Activated T-cell treated with anti-CD3 and anti-CD28 coated beads, Interleukin-2, amount 50 U/mL, for 72 hours (primary cell): ENCODE results near the gene SLC4A5. TPM values are rescaled to one million over a fixed set of nuclear protein-coding genes. Genes with fewer than 3 reads are reported as not detected.
A peak's percentile ranks its signal among the peaks of the same experiment; 100 is the strongest.
"Not testable (repeated sequence)": the region's sequence is repeated elsewhere in the genome, so short reads cannot be mapped to it uniquely, and the experiment has no call there.

Experiments used
- ATAC-seq, 2 donors: fragments of 150-1000 bp; cut with Tn5 transposase; replicated peaks in 1 of 2; 2 replicates each; pipeline ENCODE4 v1.10.0; 2021; ENCODE audit warnings: moderate library complexity in 2 of 2, mild to moderate bottlenecking in 1 of 2
- DNase-seq, 2 donors: peaks; one replicate each; pipeline ENCODE4 v3.0.0; 2021 to 2022; ENCODE audit warnings: mixed read lengths in 1 of 2
- H3K27ac Mint-ChIP-seq: one replicate; pipeline ENCODE4 v1.8.0; 2022; ENCODE audit warnings: mild to moderate bottlenecking, moderate library complexity, mixed read lengths
- H3K27me3 Mint-ChIP-seq: one replicate; pipeline ENCODE4 v1.8.0; 2022; ENCODE audit warnings: low read depth, mixed read lengths
- H3K36me3 Mint-ChIP-seq, 2 donors: one replicate each; pipeline ENCODE4 v1.8.0; 2022; ENCODE audit warnings: mixed read lengths in 2 of 2, mild to moderate bottlenecking in 1 of 2; ENCODE audit not compliant: insufficient read depth in 2 of 2
- H3K4me1 Mint-ChIP-seq: one replicate; pipeline ENCODE4 v1.8.0; 2022; ENCODE audit warnings: low read depth, mixed read lengths
- H3K4me3 Mint-ChIP-seq, 2 donors: one replicate each; pipeline ENCODE4 v1.8.0; 2022; ENCODE audit warnings: mild to moderate bottlenecking in 2 of 2, mixed read lengths in 2 of 2, moderate library complexity in 2 of 2
- H3K9me3 Mint-ChIP-seq, 2 donors: one replicate each; pipeline ENCODE4 v1.8.0; 2022; ENCODE audit warnings: mixed read lengths in 2 of 2
- total RNA-seq, 2 donors: library from RNA; stranded (reverse); gene quantifications; one replicate each; pipeline ENCODE4 v1.2.3, GENCODE V29; 2022

Gene SLC4A5
- total RNA-seq, 2 donors from 2014 or later, result 4.4 to 6.5 TPM

GRCh38 chr2:74199871-74200305 lies 143.3 kb downstream of the SLC4A5 start:
- peak overlapping the region; percentile 98 to 99 for H3K4me3 Mint-ChIP-seq
- DNase-seq, result peak; percentile 43 to 45

DNA sequence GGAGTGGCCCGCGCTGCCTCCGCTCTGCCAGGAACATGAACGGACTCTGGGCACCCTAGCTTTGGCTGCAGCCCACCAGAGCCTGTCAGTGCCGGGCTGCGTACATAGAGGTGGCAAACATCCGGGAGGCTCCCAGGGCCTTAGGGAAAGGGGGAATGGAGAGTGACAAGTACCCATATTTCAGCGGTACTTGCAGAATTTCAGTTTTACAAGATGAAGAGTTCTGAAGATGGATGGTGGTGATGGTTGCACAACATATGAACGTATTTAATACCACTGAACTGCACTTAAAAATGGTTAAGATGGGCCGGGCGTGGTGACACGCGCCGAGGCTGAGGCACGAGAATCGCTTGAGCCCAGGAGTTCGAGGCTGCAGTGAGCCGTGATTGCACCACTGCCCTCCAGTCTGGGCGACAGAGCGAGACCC lies 143.9 kb downstream of the SLC4A5 start:
- Mint-ChIP-seq H3K27ac (peak overlapping the region; percentile 99), H3K36me3 (peaks cover 20 to 40% of the 10 kb centered on the region in 2 donors), H3K4me1 (peaks cover 65% of the 10 kb centered on the region), H3K27me3 (no peaks in the 10 kb centered on the region), H3K9me3 (no peaks in the 10 kb centered on the region), H3K4me3 (peak overlapping the region; percentile 98 to 99)
- ATAC-seq, result no peak
- DNase-seq, result peak in 1 of 2 donors; percentile 30

More at GRCh38 chr2:74199871-74200305, 143.3 kb downstream of the SLC4A5 start:
- no peak for ATAC-seq
- H3K27me3 Mint-ChIP-seq, result no peaks in the 10 kb centered on the region
- no peaks in the 10 kb centered on the region for H3K9me3 Mint-ChIP-seq
- H3K4me1 Mint-ChIP-seq, result peaks cover 71% of the 10 kb centered on the region
- H3K36me3 Mint-ChIP-seq, result peaks cover 24 to 46% of the 10 kb centered on the region in 2 donors
- peak overlapping the region; percentile 99 for H3K27ac Mint-ChIP-seq

DNA sequence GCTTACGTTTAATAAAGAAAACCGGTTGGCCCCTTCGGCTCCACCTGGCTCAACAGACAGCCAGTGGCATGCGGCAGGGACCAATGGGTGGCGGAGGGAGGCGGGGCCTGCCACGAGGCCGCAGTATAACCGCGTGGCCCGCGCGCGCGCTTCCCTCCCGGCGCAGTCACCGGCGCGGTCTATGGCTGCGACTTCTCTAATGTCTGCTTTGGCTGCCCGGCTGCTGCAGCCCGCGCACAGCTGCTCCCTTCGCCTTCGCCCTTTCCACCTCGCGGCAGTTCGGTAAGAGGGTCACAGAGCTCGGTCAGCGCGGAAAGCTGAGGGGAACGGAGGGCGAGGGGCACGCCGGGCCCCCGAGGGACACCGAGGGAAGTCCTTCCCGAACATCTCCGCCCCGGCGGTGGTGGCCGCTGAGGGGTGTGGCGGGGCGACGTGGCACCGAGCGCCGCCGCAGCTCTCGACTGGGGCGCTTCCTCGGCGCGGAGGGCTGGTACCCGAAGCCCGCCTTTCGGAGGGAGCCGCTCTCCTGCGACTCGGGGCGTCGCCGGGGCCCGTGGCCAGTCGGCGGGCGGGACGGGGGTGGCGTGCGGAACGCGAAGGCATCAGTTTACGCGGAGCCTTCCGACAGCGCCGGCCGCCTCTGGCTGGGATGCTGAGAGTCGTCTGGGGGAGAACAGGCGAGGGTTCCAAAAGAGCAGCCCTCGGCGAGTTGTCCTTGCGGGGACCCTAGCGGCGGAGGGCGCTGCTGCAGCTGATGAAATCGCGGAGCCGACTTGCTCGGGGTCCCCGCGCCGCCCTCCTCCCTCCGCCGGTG lies 144.5 kb downstream of the SLC4A5 start, which contains the start of gene MTHFD2:
MTHFD2 (plus strand) TSS at position 155 of the 814 bp plus-strand sequence; CDS start at position 182, 27 bp downstream.
- ATAC-seq (peak; percentile 89 to 90), DNase-seq (peak; percentile 95)
- Mint-ChIP-seq H3K36me3 (peaks cover 20 to 40% of the 10 kb centered on the region in 2 donors), H3K4me1 (peaks cover 59% of the 10 kb centered on the region), H3K9me3 (no peaks in the 10 kb centered on the region), H3K4me3 (peak within 1 kb of the TSS; percentile 98 to 99), H3K27ac (peak within 1 kb of the TSS; percentile 100), H3K27me3 (no peaks in the 10 kb centered on the region)

- no peaks in the 10 kb centered on the region for H3K9me3 Mint-ChIP-seq
- H3K27me3 Mint-ChIP-seq, result no peaks in the 10 kb centered on the region
- peak overlapping the region; percentile 98 to 99 for H3K4me3 Mint-ChIP-seq
- H3K4me1 Mint-ChIP-seq, result peaks cover 52% of the 10 kb centered on the region
- peaks cover 18 to 35% of the 10 kb centered on the region in 2 donors for H3K36me3 Mint-ChIP-seq
- peak overlapping the region; percentile 100 for H3K27ac Mint-ChIP-seq
- no peak for ATAC-seq
- no peak for DNase-seq
Measured at GRCh38 chr2:74198023-74198460, 145.2 kb downstream of the SLC4A5 start.

DNA sequence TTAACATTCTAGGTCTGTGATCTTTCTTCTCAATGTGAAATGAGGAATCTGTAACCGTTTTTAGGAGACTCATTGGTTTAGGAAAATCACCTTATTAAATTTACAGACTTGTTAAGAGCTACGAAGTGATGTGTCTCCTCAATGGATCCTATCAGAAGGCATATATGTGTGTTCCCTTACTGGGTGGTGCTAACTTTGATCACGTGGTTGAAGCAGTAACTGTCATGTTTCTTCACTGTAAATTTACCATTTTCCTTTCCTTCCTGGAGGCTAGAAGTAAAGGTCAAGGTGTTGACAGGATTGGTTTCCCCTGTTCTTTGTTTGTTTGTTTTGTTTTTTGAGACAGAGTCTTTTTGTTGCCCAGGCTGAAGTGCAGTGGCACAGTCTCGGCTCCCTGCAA lies 146.2 kb downstream of the SLC4A5 start:
- Mint-ChIP-seq H3K36me3 (peaks cover 18 to 29% of the 10 kb centered on the region in 2 donors), H3K4me3 (peak overlapping the region in 1 of 2 donors; percentile 43), H3K4me1 (peaks cover 44% of the 10 kb centered on the region), H3K9me3 (no peaks in the 10 kb centered on the region), H3K27me3 (no peaks in the 10 kb centered on the region), H3K27ac (no peak overlapping the region)
- no peak for ATAC-seq
- DNase-seq, result no peak

GRCh38 chr2:74194799-74195198 lies 148.4 kb downstream of the SLC4A5 start:
- H3K27me3 Mint-ChIP-seq, result peaks cover 6% of the 10 kb centered on the region
- no peak for DNase-seq
- no peaks in the 10 kb centered on the region for H3K9me3 Mint-ChIP-seq
- no peak for ATAC-seq
- H3K4me1 Mint-ChIP-seq, result peaks cover 26% of the 10 kb centered on the region
- H3K4me3 Mint-ChIP-seq, result no peak overlapping the region
- peaks cover 8 to 11% of the 10 kb centered on the region in 2 donors for H3K36me3 Mint-ChIP-seq
- no peak overlapping the region for H3K27ac Mint-ChIP-seq

GRCh38 chr2:74191596-74192380 lies 151.4 kb downstream of the SLC4A5 start:
- Mint-ChIP-seq H3K27me3 (peaks cover 6% of the 10 kb centered on the region), H3K9me3 (no peaks in the 10 kb centered on the region), H3K36me3 (no peaks in the 10 kb centered on the region), H3K4me3 (no peak overlapping the region), H3K4me1 (peaks cover 13% of the 10 kb centered on the region), H3K27ac (no peak overlapping the region)
- DNase-seq, result no peak
- no peak for ATAC-seq

DNA sequence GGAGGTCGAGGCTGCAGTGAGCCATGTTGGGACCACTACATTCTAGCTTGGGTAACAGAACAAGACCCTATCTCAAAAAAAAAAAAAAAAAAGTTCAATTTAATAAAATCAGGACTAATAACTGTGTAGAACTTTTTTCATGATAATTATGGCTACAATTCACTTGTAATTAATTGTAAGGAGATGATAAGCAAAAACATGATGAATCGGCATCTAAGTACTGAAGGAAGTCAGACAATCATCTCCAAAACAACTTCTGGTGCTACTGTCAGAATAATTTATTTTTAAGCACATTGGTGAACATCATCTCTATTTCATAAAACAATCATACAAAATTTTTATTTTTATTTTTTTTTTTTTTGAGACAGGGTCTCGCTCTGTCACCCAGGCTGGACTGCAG lies 154.5 kb downstream of the SLC4A5 start:
- Mint-ChIP-seq H3K4me1 (peaks cover 34% of the 10 kb centered on the region), H3K4me3 (no peak overlapping the region), H3K36me3 (peaks cover 0 to 2% of the 10 kb centered on the region in 2 donors), H3K27me3 (peaks cover 6% of the 10 kb centered on the region), H3K27ac (no peak overlapping the region), H3K9me3 (no peaks in the 10 kb centered on the region)
- no peak for ATAC-seq
- no peak for DNase-seq

DNA sequence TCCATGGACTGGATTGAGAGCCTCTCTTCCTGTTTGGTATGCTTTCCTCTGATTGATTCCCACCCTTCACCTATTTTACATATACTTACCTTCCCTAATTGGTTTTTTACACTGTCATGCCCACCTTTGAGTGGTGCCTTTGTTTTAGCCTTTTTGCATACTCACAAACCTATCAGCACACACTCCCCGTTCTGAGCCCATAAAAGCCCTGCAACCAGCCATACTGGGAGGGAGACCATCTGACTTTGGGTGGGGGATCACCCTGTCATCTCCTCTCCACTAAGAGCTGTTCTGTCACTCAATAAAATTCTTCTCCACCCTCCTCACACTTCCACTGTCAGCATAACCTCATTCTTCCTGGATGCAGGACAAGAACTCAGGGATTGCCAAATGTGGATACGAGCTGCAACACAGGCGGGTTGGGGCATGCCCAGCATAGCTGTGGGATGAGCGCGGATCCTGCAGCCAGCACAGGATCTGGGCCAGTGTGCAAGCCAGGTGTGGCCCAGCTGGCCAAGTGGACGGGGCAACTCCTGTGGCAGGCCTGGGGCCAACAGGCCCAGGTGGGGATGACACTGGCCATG lies 155.1 kb downstream of the SLC4A5 start:
- no peak overlapping the region for H3K4me3 Mint-ChIP-seq
- H3K36me3 Mint-ChIP-seq, result peaks cover 0 to 2% of the 10 kb centered on the region in 2 donors
- H3K27me3 Mint-ChIP-seq, result peaks cover 6% of the 10 kb centered on the region
- ATAC-seq (no peak), DNase-seq (no peak)
- no peak overlapping the region for H3K27ac Mint-ChIP-seq
- H3K9me3 Mint-ChIP-seq, result no peaks in the 10 kb centered on the region
- H3K4me1 Mint-ChIP-seq, result peaks cover 35% of the 10 kb centered on the region

GRCh38 chr2:74186706-74187105 lies 156.5 kb downstream of the SLC4A5 start:
- Mint-ChIP-seq H3K27ac (peak overlapping the region; percentile 29), H3K4me3 (peak overlapping the region in 1 of 2 donors; percentile 42), H3K4me1 (peaks cover 40% of the 10 kb centered on the region)
- H3K36me3 Mint-ChIP-seq, H3K9me3 Mint-ChIP-seq, H3K27me3 Mint-ChIP-seq, DNase-seq, ATAC-seq: not testable (repeated sequence)

DNA sequence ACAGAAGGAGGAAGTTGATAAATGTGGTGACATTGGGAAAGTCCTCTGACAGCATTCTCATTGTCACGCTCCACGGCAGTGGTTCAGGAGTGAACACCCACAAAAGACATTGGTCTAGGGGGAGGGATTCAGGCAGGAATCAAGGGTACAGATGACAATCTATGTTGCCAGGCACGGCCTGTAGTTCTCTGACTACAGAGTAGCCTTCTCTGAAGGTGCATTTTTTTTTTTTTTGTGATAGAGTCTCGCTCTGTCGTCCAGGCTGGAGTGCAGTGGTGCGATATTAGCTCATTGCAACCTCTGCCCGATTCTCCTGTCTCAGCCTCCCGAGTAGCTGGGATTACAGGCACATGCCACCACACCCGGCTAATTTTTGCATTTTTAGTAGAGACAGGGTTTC lies 157.2 kb downstream of the SLC4A5 start:
- DNase-seq, result peak; percentile 68 to 73
- H3K4me3 Mint-ChIP-seq, result peak overlapping the region; percentile 42 to 60
- H3K27ac Mint-ChIP-seq, result peak overlapping the region; percentile 73
- peaks cover 0 to 2% of the 10 kb centered on the region in 2 donors for H3K36me3 Mint-ChIP-seq
- peaks cover 44% of the 10 kb centered on the region for H3K4me1 Mint-ChIP-seq
- peaks cover 3% of the 10 kb centered on the region for H3K27me3 Mint-ChIP-seq
- peak; percentile 98 for ATAC-seq
- no peaks in the 10 kb centered on the region for H3K9me3 Mint-ChIP-seq

GRCh38 chr2:74183878-74184277 lies 159.3 kb downstream of the SLC4A5 start:
- Mint-ChIP-seq H3K27me3 (no peaks in the 10 kb centered on the region), H3K4me3 (no peak overlapping the region), H3K4me1 (peaks cover 46% of the 10 kb centered on the region), H3K36me3 (peaks cover 0 to 2% of the 10 kb centered on the region in 2 donors), H3K27ac (no peak overlapping the region), H3K9me3 (no peaks in the 10 kb centered on the region)
- DNase-seq (no peak), ATAC-seq (no peak)
